K562 (cell line): Measurements from ENCODE around the gene PLEKHG4B. TPM values are rescaled to one million over a fixed set of nuclear protein-coding genes. Genes with fewer than 3 reads are reported as not detected.

Experiments
- ATAC-seq: fragments of 200-7000 bp; cut with Tn5 transposase; 3 replicates; pipeline ENCODE4 v1.9.1; 2020; ENCODE audit warnings: moderate library complexity
- BruUV-seq: library from RNA; stranded (reverse); fragments of 400-500 nt; replicated peaks from 2 replicates; lab custom pipeline; 2021; lab: Mats Ljungman, UMichigan
- CTCF ChIA-PET: fragments of 300-600 bp; formaldehyde crosslinking; extraction: SDS; loops from one replicate; lab custom pipeline; 2021; ENCODE audit warnings: low intra/inter-chr PET ratio; lab: Yijun Ruan, JAX
- POLR2A ChIA-PET: fragments of 300-600, 350-650 bp; sonication (Branson Sonifier 250); formaldehyde crosslinking; extraction: SDS; loops from one replicate; lab custom pipeline; 2021; ENCODE audit warnings: antibody characterized with exemption, inconsistent platforms; lab: Yijun Ruan, JAX
- DNase-seq, 4 experiments: peaks; one replicate each; pipeline versions ENCODE4 v3.0.0 to v3.0.0-alpha.2; 2011 to 2018; ENCODE audit warnings: low spot score in 3 of 4, mixed read lengths in 3 of 4; ENCODE audit errors: extremely low read depth in 1 of 4
- FAIRE-seq: peaks from 2 replicates; lab custom pipeline; 2011; peaks lifted over from hg19 to GRCh38; lab: Jason Lieb, UNC
- H2AFZ ChIP-seq: 2 replicates; pipeline ENCODE4 v1.6.0; 2011; ENCODE audit warnings: low read depth, low read length, control low read depth, inconsistent platforms
- H3K27ac ChIP-seq: fragments of 200-600 bp; 3 replicates; pipeline ENCODE4 v1.8.0; 2011; ENCODE audit warnings: low read depth, mild to moderate bottlenecking, control low read depth, inconsistent platforms, low read length, moderate library complexity, mixed read lengths; ENCODE audit errors: extremely low read depth
- H3K27me3 ChIP-seq, 2 experiments: fragments of 300-600 bp in 1 of 2; 2 replicates in 1 of 2; 3 replicates in 1 of 2; pipeline versions ENCODE4 v1.6.0 to v1.8.0; 2011; ENCODE audit warnings: inconsistent platforms in 2 of 2, low read length in 2 of 2, mild to moderate bottlenecking in 1 of 2, mixed read lengths in 1 of 2, moderate library complexity in 1 of 2; ENCODE audit not compliant: control insufficient read depth in 2 of 2, insufficient read depth in 2 of 2
- H3K36me3 ChIP-seq: fragments of 300-600 bp; 3 replicates; pipeline ENCODE4 v1.8.0; 2011; ENCODE audit warnings: mild to moderate bottlenecking, low read length, inconsistent platforms; ENCODE audit not compliant: control insufficient read depth, insufficient read depth
- H3K4me1 ChIP-seq, 2 experiments: fragments of 200-600 bp in 1 of 2; replicated peaks in 1 of 2; 2 replicates in 1 of 2; 3 replicates in 1 of 2; pipeline versions ENCODE4 v1.5.1 to v1.8.0; 2011; ENCODE audit warnings: inconsistent platforms in 2 of 2, low read length in 2 of 2, mild to moderate bottlenecking in 1 of 2, mixed read lengths in 1 of 2, moderate library complexity in 1 of 2; ENCODE audit not compliant: control insufficient read depth in 2 of 2, insufficient read depth in 2 of 2
- H3K4me2 ChIP-seq: 2 replicates; pipeline ENCODE4 v1.6.1; 2011; ENCODE audit warnings: low read length, control low read depth, inconsistent platforms, mixed read lengths; ENCODE audit not compliant: insufficient read depth
- H3K4me3 ChIP-seq: fragments of 200-600 bp; sonication (generic), shearing (Covaris generic); 2 replicates; pipeline ENCODE4 v1.5.1; 2016; ENCODE audit warnings: control low read depth, inconsistent platforms
- H3K79me2 ChIP-seq: fragments of 200-600 bp; 3 replicates; pipeline ENCODE4 v1.8.0; 2011; ENCODE audit warnings: low read length, inconsistent platforms; ENCODE audit not compliant: control insufficient read depth, insufficient read depth
- H3K9ac ChIP-seq, 2 experiments: 2 replicates each; pipeline versions ENCODE4 v1.6.0 to v1.6.1; 2011; ENCODE audit warnings: low read depth in 2 of 2, low read length in 2 of 2, control low read depth in 1 of 2, inconsistent platforms in 1 of 2, mild to moderate bottlenecking in 1 of 2, mixed read lengths in 1 of 2; ENCODE audit not compliant: insufficient read depth in 1 of 2
- H3K9me1 ChIP-seq: one replicate; pipeline ENCODE4 v1.6.0; 2011; ENCODE audit warnings: inconsistent platforms, mild to moderate bottlenecking, low read length, moderate library complexity; ENCODE audit not compliant: control insufficient read depth, insufficient read depth
- H3K9me3 ChIP-seq: replicated peaks from 2 replicates; pipeline ENCODE4 v1.5.1; 2011; ENCODE audit warnings: low read depth, low read length, inconsistent platforms; ENCODE audit not compliant: control insufficient read depth, insufficient read depth
- H4K20me1 ChIP-seq: replicated peaks from 2 replicates; pipeline ENCODE4 v1.6.1; 2011; ENCODE audit warnings: low read length, inconsistent platforms, mixed read lengths; ENCODE audit not compliant: control insufficient read depth, insufficient read depth
- HBP1 ChIP-seq: fragments of 450-650 bp; formaldehyde crosslinking; IDR thresholded peaks from 2 replicates; pipeline ENCODE4 v1.4.0; 2022; ENCODE audit warnings: missing genetic modification characterization
- KAT2B ChIP-seq: IDR thresholded peaks from one replicate; pipeline ENCODE4 v1.6.1; 2012; ENCODE audit warnings: low read depth, mild to moderate bottlenecking, control low read depth, inconsistent platforms, low read length, moderate library complexity
- KDM2B ChIP-seq: fragments of 250-450 bp; sonication (Bioruptor Pico); IDR thresholded peaks from 2 replicates; pipeline ENCODE4 v1.8.0; 2021; ENCODE audit warnings: mild to moderate bottlenecking, moderate library complexity
- LARP7 ChIP-seq: fragments of 450-650 bp; IDR thresholded peaks from 2 replicates; pipeline ENCODE4 v1.6.1; 2016
- MAZ ChIP-seq, 2 experiments: fragments of 450-650 bp in 1 of 2; sonication (generic) in 1 of 2; formaldehyde crosslinking; IDR thresholded peaks in 1 of 2; conservative IDR thresholded peaks in 1 of 2; 2 replicates each; pipeline versions ENCODE4 v1.4.0 to v1.5.0; 2020; ENCODE audit warnings: mild to moderate bottlenecking in 1 of 2, missing genetic modification reagents in 1 of 2
- MCM2 ChIP-seq: fragments of 450-650 bp; IDR thresholded peaks from 2 replicates; pipeline ENCODE4 v1.6.1; 2017; ENCODE audit warnings: low read depth, mild to moderate bottlenecking
- SRSF3 ChIP-seq: fragments of 200-400 bp; formaldehyde crosslinking; IDR thresholded peaks from 2 replicates; pipeline ENCODE4 v1.6.1; 2016; ENCODE audit warnings: mild to moderate bottlenecking, low read length, moderate library complexity; ENCODE audit not compliant: insufficient read depth
- SRSF7 ChIP-seq: fragments of 200-400 bp; formaldehyde crosslinking; optimal IDR thresholded peaks from 2 replicates; pipeline ENCODE3; 2017; ENCODE audit warnings: mild to moderate bottlenecking, low read depth, low read length
- ZBTB49 ChIP-seq: sonication (generic); formaldehyde crosslinking; IDR thresholded peaks from 2 replicates; pipeline ENCODE4 v1.8.0; 2022; ENCODE audit warnings: missing genetic modification reagents, mild to moderate bottlenecking, borderline replicate concordance
- ZNF79 ChIP-seq: fragments of 250-450 bp; sonication (Bioruptor Pico); IDR thresholded peaks from 2 replicates; pipeline ENCODE4 v1.4.0; 2020; ENCODE audit warnings: low read depth, mild to moderate bottlenecking, moderate library complexity
- WGBS: fragments of 100-300 bp; shearing (Covaris generic); methylation state at CpG from one replicate; pipeline ENCODE4 v1.1.6; 2016; ENCODE audit warnings: low coverage, mixed read lengths; ENCODE audit not compliant: insufficient coverage; ENCODE audit errors: missing lambda C conversion rate; 5-methylcytosine and 5-hydroxymethylcytosine counted together
- in situ Hi-C: fragments of 300-500 bp; cut with MboI; formaldehyde crosslinking; loops from 4 replicates; pipeline ENCODE4 v1.15.0; 2018; ENCODE audit warnings: inconsistent platforms, mixed read lengths
- intact Hi-C: fragments of 100-400 bp; cut with micrococcal nuclease; formaldehyde crosslinking; loops from 2 replicates; pipeline ENCODE4 v1.14.2; 2022
- polyA plus RNA-seq, 8 experiments: library from polyadenylated mRNA; depleted of rRNA in 4 of 8; stranded (reverse) in 5 of 8; unstranded in 3 of 8; fragments of >200 nt; fragmentation: Nextera tagmentation in 2 of 8; fragmentation: Illumina TruSeq in 1 of 8; extraction: Ambion mirVana in 2 of 8; extraction: Trizol in 1 of 8; gene quantifications; 2 replicates each; pipeline versions ENCODE4 v1.2.1 to v1.2.3, GENCODE V29; 2011 to 2014; ENCODE audit warnings: inconsistent platforms in 1 of 8, missing spikeins in 1 of 8
- total RNA-seq, 7 experiments: library from RNA; depleted of rRNA in 6 of 7; stranded (reverse); fragments of >200 nt in 6 of 7; fragmentation: Illumina TruSeq in 2 of 7; extraction: Trizol in 2 of 7; gene quantifications; 2 replicates each; pipeline versions ENCODE4 v1.2.1 to v1.2.3, GENCODE V29; 2011 to 2021; ENCODE audit warnings: low replicate concordance in 1 of 7
- TF ChIP-seq, protein P1 (sequence below): fragments of 450-650 bp; IDR thresholded peaks from 2 replicates; pipeline ENCODE4 v1.6.1; 2017; ENCODE audit warnings: mild to moderate bottlenecking, moderate library complexity
- TF ChIP-seq, protein P2 (sequence below): fragments of 450-650 bp; IDR thresholded peaks from 2 replicates; pipeline ENCODE4 v1.7.1; 2018; ENCODE audit warnings: mild to moderate bottlenecking, low read depth; ENCODE audit not compliant: partially characterized antibody

Gene PLEKHG4B
- total and polyA plus RNA-seq, 9 of the 15 experiments (the other 6 are each of a cell fraction or from before 2014, with no cell fraction given), result 0.02 TPM; not detected in 8

GRCh38 chr5:162190-162564, 70.2 kb downstream of the PLEKHG4B start (continued):
- TF ChIP-seq, protein P1, sequence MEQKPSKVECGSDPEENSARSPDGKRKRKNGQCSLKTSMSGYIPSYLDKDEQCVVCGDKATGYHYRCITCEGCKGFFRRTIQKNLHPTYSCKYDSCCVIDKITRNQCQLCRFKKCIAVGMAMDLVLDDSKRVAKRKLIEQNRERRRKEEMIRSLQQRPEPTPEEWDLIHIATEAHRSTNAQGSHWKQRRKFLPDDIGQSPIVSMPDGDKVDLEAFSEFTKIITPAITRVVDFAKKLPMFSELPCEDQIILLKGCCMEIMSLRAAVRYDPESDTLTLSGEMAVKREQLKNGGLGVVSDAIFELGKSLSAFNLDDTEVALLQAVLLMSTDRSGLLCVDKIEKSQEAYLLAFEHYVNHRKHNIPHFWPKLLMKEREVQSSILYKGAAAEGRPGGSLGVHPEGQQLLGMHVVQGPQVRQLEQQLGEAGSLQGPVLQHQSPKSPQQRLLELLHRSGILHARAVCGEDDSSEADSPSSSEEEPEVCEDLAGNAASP, result no peak
- TF ChIP-seq, protein P2, sequence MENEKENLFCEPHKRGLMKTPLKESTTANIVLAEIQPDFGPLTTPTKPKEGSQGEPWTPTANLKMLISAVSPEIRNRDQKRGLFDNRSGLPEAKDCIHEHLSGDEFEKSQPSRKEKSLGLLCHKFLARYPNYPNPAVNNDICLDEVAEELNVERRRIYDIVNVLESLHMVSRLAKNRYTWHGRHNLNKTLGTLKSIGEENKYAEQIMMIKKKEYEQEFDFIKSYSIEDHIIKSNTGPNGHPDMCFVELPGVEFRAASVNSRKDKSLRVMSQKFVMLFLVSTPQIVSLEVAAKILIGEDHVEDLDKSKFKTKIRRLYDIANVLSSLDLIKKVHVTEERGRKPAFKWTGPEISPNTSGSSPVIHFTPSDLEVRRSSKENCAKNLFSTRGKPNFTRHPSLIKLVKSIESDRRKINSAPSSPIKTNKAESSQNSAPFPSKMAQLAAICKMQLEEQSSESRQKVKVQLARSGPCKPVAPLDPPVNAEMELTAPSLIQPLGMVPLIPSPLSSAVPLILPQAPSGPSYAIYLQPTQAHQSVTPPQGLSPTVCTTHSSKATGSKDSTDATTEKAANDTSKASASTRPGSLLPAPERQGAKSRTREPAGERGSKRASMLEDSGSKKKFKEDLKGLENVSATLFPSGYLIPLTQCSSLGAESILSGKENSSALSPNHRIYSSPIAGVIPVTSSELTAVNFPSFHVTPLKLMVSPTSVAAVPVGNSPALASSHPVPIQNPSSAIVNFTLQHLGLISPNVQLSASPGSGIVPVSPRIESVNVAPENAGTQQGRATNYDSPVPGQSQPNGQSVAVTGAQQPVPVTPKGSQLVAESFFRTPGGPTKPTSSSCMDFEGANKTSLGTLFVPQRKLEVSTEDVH, result no peak
- TF ChIP-seq SRSF3, result no peak
- TF ChIP-seq, all 486 proteins: peak for 0

GRCh38 chr5:162565-163337, 70.8 kb downstream of the PLEKHG4B start:
- POLR2A ChIA-PET, result no interaction called here
- Histone ChIP-seq H3K79me2 (no peaks in the 10 kb centered on the region), H3K9ac (no peak overlapping the region), H3K4me1 (peaks cover 0 to 8% of the 10 kb centered on the region in 2 experiments; a peak in 1 of 5 replicates), H4K20me1 (peaks cover 2% of the 10 kb centered on the region; the same call in 1 of the 2 replicates), H3K4me3 (no peak overlapping the region), H3K36me3 (no peaks in the 10 kb centered on the region), H3K27me3 (peaks cover 30 to 65% of the 10 kb centered on the region in 2 experiments), H2AFZ (no peak overlapping the region), H3K9me1 (no peaks in the 10 kb centered on the region), H3K4me2 (no peak overlapping the region), H3K9me3 (no peaks in the 10 kb centered on the region), H3K27ac (no peak overlapping the region)
- in situ Hi-C loops (no loop called here), intact Hi-C loops (no loop called here)
- no peak for ATAC-seq
- CTCF ChIA-PET, result no interaction called here
- no peak for DNase-seq
- 0% methylated on average over 23 of the region's 23 CpGs for WGBS
- BruUV-seq, result no TSS peak
- no peak for FAIRE-seq
- TF ChIP-seq LARP7 (no peak), KAT2B (no peak), ZBTB49 (CRISPR knock-in tag) (no peak), HBP1 (CRISPR knock-in tag) (no peak), SRSF7 (no peak), KDM2B (no peak), MAZ (CRISPR knock-in tag; conservative IDR thresholded peaks at IDR 0.05 in 1 of 2, IDR thresholded peaks at IDR 0.05 in 1 of 2) (no peak), MCM2 (no peak), ZNF79 (no peak)
